HEK293 (cell line): ENCODE results near the gene GLRA1.

Source experiments
- CTCF ChIA-PET: fragments of 350-600 bp; formaldehyde crosslinking; extraction: SDS; loops from one replicate; lab custom pipeline; 2021; ENCODE audit warnings: antibody characterized with exemption; lab: Yijun Ruan, JAX
- POLR2A ChIA-PET: fragments of 300-600 bp; formaldehyde crosslinking; extraction: SDS; loops from one replicate; lab custom pipeline; 2020; ENCODE audit warnings: antibody characterized with exemption, inconsistent platforms; lab: Yijun Ruan, JAX
- H3K27ac ChIP-seq: fragments of 200-500 bp; sonication (Bioruptor generic); 2 replicates; pipeline ENCODE4 v1.5.1; 2014; ENCODE audit warnings: low read depth, low read length, control low read depth, inconsistent platforms; ENCODE audit errors: extremely low read depth
- H3K36me3 ChIP-seq, 2 experiments: fragments of 200-500 bp in 1 of 2; sonication (Bioruptor generic) in 1 of 2; 1 replicate in 1 of 2; 2 replicates in 1 of 2; pipeline ENCODE4 v1.5.1; 2014 to 2017; ENCODE audit warnings: inconsistent platforms in 2 of 2, low read length in 2 of 2; ENCODE audit not compliant: control insufficient read depth in 2 of 2, insufficient read depth in 1 of 2
- H3K4me1 ChIP-seq: fragments of 200-500 bp; sonication (Bioruptor generic); 2 replicates; pipeline ENCODE4 v1.5.1; 2014; ENCODE audit warnings: mild to moderate bottlenecking, low read length, inconsistent platforms; ENCODE audit not compliant: control insufficient read depth, insufficient read depth
- H3K4me3 ChIP-seq: 2 replicates; pipeline ENCODE4 v1.5.1; 2011; ENCODE audit warnings: low read depth, mild to moderate bottlenecking, control low read depth, low read length, moderate library complexity
- H3K9me3 ChIP-seq: fragments of 200-500 bp; sonication (Bioruptor generic); 2 replicates; pipeline ENCODE4 v1.5.1; 2014; ENCODE audit warnings: low read depth, low read length, inconsistent platforms; ENCODE audit not compliant: control insufficient read depth, insufficient read depth
- ELK4 ChIP-seq: IDR thresholded peaks from 2 replicates; pipeline ENCODE4 v1.6.1; 2011; ENCODE audit warnings: mild to moderate bottlenecking, low read depth, low read length, borderline replicate concordance
- FEZF1 ChIP-seq: fragments of 450-650 bp; formaldehyde crosslinking; IDR thresholded peaks from 2 replicates; pipeline ENCODE4 v1.5.1; 2016; ENCODE audit warnings: missing biosample characterization, missing genetic modification characterization
- GLI2 ChIP-seq: fragments of 450-650 bp; formaldehyde crosslinking; IDR thresholded peaks from 2 replicates; pipeline ENCODE4; 2017; ENCODE audit warnings: missing biosample characterization, missing genetic modification characterization, low read depth, borderline replicate concordance
- GLI4 ChIP-seq: fragments of 450-650 bp; formaldehyde crosslinking; IDR thresholded peaks from 2 replicates; pipeline ENCODE4 v1.5.1; 2016; ENCODE audit warnings: missing biosample characterization, missing genetic modification characterization
- PRDM2 ChIP-seq: fragments of 450-650 bp; formaldehyde crosslinking; IDR thresholded peaks from 2 replicates; pipeline ENCODE4 v1.5.1; 2016; ENCODE audit warnings: missing biosample characterization, missing genetic modification characterization, borderline replicate concordance
- REPIN1 ChIP-seq: fragments of 450-650 bp; formaldehyde crosslinking; IDR thresholded peaks from 2 replicates; pipeline ENCODE4 v1.5.1; 2017; ENCODE audit warnings: missing biosample characterization, missing genetic modification characterization, low read depth
- ZBTB48 ChIP-seq: fragments of 450-650 bp; formaldehyde crosslinking; IDR thresholded peaks from 2 replicates; pipeline ENCODE4 v1.5.1; 2016; ENCODE audit warnings: missing biosample characterization, missing genetic modification characterization
- ZBTB7A ChIP-seq: fragments of 450-650 bp; formaldehyde crosslinking; IDR thresholded peaks from 2 replicates; pipeline ENCODE4 v1.5.1; 2016; ENCODE audit warnings: low read depth, missing biosample characterization, missing genetic modification characterization
- ZFP69B ChIP-seq: fragments of 450-650 bp; formaldehyde crosslinking; IDR thresholded peaks from 2 replicates; pipeline ENCODE4 v1.5.1; 2016; ENCODE audit warnings: missing biosample characterization, missing genetic modification characterization
- ZNF10 ChIP-seq: fragments of 450-650 bp; formaldehyde crosslinking; IDR thresholded peaks from 2 replicates; pipeline ENCODE4 v1.5.1; 2017; ENCODE audit warnings: missing biosample characterization, missing genetic modification characterization
- ZNF114 ChIP-seq: fragments of 450-650 bp; formaldehyde crosslinking; IDR thresholded peaks from 2 replicates; pipeline ENCODE4 v1.5.0; 2017; ENCODE audit warnings: missing biosample characterization, missing genetic modification characterization
- ZNF138 ChIP-seq: fragments of 450-650 bp; formaldehyde crosslinking; IDR thresholded peaks from 2 replicates; pipeline ENCODE4 v1.5.1; 2016; ENCODE audit warnings: missing biosample characterization, missing genetic modification characterization, borderline replicate concordance
- ZNF140 ChIP-seq: fragments of 450-650 bp; formaldehyde crosslinking; IDR thresholded peaks from 2 replicates; pipeline ENCODE4 v1.5.1; 2016; ENCODE audit warnings: missing biosample characterization, missing genetic modification characterization
- ZNF19 ChIP-seq: fragments of 450-650 bp; formaldehyde crosslinking; IDR thresholded peaks from 2 replicates; pipeline ENCODE4; 2016; ENCODE audit warnings: missing biosample characterization, missing genetic modification characterization, low read depth
- ZNF248 ChIP-seq: fragments of 450-650 bp; formaldehyde crosslinking; IDR thresholded peaks from 2 replicates; pipeline ENCODE4 v1.5.1; 2017; ENCODE audit warnings: missing biosample characterization, missing genetic modification characterization
- ZNF311 ChIP-seq: fragments of 450-650 bp; formaldehyde crosslinking; IDR thresholded peaks from 2 replicates; pipeline ENCODE4 v1.5.1; 2017; ENCODE audit warnings: missing biosample characterization, missing genetic modification characterization, borderline replicate concordance
- ZNF324 ChIP-seq: fragments of 450-650 bp; formaldehyde crosslinking; IDR thresholded peaks from 2 replicates; pipeline ENCODE4 v1.5.1; 2016; ENCODE audit warnings: missing biosample characterization, missing genetic modification characterization
- ZNF426 ChIP-seq: fragments of 450-650 bp; formaldehyde crosslinking; IDR thresholded peaks from 2 replicates; pipeline ENCODE4 v1.5.1; 2017; ENCODE audit warnings: missing biosample characterization, missing genetic modification characterization, mild to moderate bottlenecking, inconsistent platforms, moderate library complexity
- ZNF548 ChIP-seq: fragments of 450-650 bp; formaldehyde crosslinking; IDR thresholded peaks from 2 replicates; pipeline ENCODE4 v1.5.1; 2016; ENCODE audit warnings: missing biosample characterization, missing genetic modification characterization
- ZNF600 ChIP-seq: fragments of 450-650 bp; formaldehyde crosslinking; IDR thresholded peaks from 2 replicates; pipeline ENCODE4 v1.5.1; 2016; ENCODE audit warnings: missing biosample characterization, missing genetic modification characterization
- ZNF623 ChIP-seq: fragments of 450-650 bp; formaldehyde crosslinking; IDR thresholded peaks from 2 replicates; pipeline ENCODE4 v1.5.1; 2016; ENCODE audit warnings: missing biosample characterization, missing genetic modification characterization
- ZNF624 ChIP-seq: fragments of 450-650 bp; formaldehyde crosslinking; IDR thresholded peaks from 2 replicates; pipeline ENCODE4 v1.5.1; 2017; ENCODE audit warnings: missing biosample characterization, missing genetic modification characterization
- ZNF654 ChIP-seq: fragments of 450-650 bp; formaldehyde crosslinking; IDR thresholded peaks from 2 replicates; pipeline ENCODE4 v1.5.1; 2016; ENCODE audit warnings: low read depth, missing biosample characterization, missing genetic modification characterization
- ZNF664 ChIP-seq: fragments of 450-650 bp; formaldehyde crosslinking; IDR thresholded peaks from 2 replicates; pipeline ENCODE4 v1.5.1; 2016; ENCODE audit warnings: missing biosample characterization, missing genetic modification characterization
- ZNF692 ChIP-seq: fragments of 450-650 bp; formaldehyde crosslinking; IDR thresholded peaks from 2 replicates; pipeline ENCODE4 v1.5.1; 2016; ENCODE audit warnings: missing biosample characterization, missing genetic modification characterization
- ZXDB ChIP-seq: fragments of 450-650 bp; formaldehyde crosslinking; IDR thresholded peaks from 2 replicates; pipeline ENCODE4 v1.5.1; 2016; ENCODE audit warnings: missing biosample characterization, missing genetic modification characterization
- TF ChIP-seq, protein P1 (sequence below): fragments of 450-650 bp; formaldehyde crosslinking; IDR thresholded peaks from 2 replicates; pipeline ENCODE4 v1.5.1; 2016; ENCODE audit warnings: missing biosample characterization, missing genetic modification characterization, low read depth

Gene GLRA1

DNA sequence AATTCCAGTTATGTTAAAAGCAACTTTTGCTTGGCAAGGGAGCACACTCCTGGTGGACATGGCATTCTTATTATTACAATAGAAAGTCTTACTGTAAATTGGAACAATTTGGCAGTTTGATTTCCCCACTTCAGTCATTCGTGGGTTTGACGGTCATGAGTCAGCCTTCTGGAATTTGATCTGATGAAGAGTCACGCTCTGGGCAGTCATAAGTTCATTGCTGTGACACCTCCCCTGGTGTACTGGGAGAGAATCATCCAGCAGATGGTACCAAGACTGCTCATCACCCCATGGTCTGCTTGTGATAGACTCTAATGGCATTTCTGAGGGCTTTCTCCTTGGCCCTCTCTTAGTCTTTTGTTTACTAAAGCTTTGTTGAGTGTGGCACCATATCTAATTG is 53.8 kb downstream of the GLRA1 start:
- ChIA-PET POLR2A (no interaction called here), CTCF (interaction anchor here (0.7 kb wide), 2 partner anchors 12 to 149 kb away, joined by 3 to 4 read pairs; no protein-coding TSS in a partner anchor)
- Histone ChIP-seq H3K9me3 (no peaks in the 10 kb centered on the region), H3K4me1 (no peaks in the 10 kb centered on the region), H3K4me3 (no peak overlapping the region), H3K27ac (no peak overlapping the region), H3K36me3 (no peaks in the 10 kb centered on the region)
- no peak for TF ChIP-seq ZNF600 (tag by site-specific recombination)
- no peak for TF ChIP-seq ZNF692 (tag by site-specific recombination)
- TF ChIP-seq ZNF311 (tag by site-specific recombination), result no peak
- TF ChIP-seq ZNF248 (tag by site-specific recombination), result no peak
- TF ChIP-seq ZNF324 (tag by site-specific recombination), result no peak
- no peak for TF ChIP-seq ZNF624
- TF ChIP-seq FEZF1 (tag by site-specific recombination), result no peak
- no peak for TF ChIP-seq GLI2 (tag by site-specific recombination)
- TF ChIP-seq, protein P1, sequence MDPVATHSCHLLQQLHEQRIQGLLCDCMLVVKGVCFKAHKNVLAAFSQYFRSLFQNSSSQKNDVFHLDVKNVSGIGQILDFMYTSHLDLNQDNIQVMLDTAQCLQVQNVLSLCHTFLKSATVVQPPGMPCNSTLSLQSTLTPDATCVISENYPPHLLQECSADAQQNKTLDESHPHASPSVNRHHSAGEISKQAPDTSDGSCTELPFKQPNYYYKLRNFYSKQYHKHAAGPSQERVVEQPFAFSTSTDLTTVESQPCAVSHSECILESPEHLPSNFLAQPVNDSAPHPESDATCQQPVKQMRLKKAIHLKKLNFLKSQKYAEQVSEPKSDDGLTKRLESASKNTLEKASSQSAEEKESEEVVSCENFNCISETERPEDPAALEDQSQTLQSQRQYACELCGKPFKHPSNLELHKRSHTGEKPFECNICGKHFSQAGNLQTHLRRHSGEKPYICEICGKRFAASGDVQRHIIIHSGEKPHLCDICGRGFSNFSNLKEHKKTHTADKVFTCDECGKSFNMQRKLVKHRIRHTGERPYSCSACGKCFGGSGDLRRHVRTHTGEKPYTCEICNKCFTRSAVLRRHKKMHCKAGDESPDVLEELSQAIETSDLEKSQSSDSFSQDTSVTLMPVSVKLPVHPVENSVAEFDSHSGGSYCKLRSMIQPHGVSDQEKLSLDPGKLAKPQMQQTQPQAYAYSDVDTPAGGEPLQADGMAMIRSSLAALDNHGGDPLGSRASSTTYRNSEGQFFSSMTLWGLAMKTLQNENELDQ (tag by site-specific recombination), result no peak
- TF ChIP-seq ZNF654 (tag by site-specific recombination), result no peak
- no peak for TF ChIP-seq ZNF114 (tag by site-specific recombination)
- TF ChIP-seq ZFP69B (tag by site-specific recombination), result no peak
- TF ChIP-seq PRDM2 (tag by site-specific recombination), result no peak

- Histone ChIP-seq H3K4me1 (no peaks in the 10 kb centered on the region), H3K9me3 (no peaks in the 10 kb centered on the region), H3K4me3 (no peak overlapping the region), H3K36me3 (no peaks in the 10 kb centered on the region), H3K27ac (no peak overlapping the region)
- ChIA-PET CTCF (no interaction called here), POLR2A (no interaction called here)
- TF ChIP-seq ZNF664 (no peak), ZNF623 (tag by site-specific recombination) (no peak), GLI4 (tag by site-specific recombination) (no peak), REPIN1 (no peak), ELK4 (no peak), ZBTB48 (tag by site-specific recombination) (no peak), ZNF140 (tag by site-specific recombination) (no peak), ZXDB (no peak), ZNF548 (tag by site-specific recombination) (no peak), ZNF426 (tag by site-specific recombination) (no peak), ZNF138 (tag by site-specific recombination) (no peak), ZNF19 (tag by site-specific recombination) (no peak), ZNF10 (tag by site-specific recombination) (no peak), ZBTB7A (tag by site-specific recombination) (no peak)
Observed at GRCh38 chr5:151870271-151870670, 54.4 kb downstream of the GLRA1 start.
